HT-29 (cell line): ENCODE data around the gene PTPRH. TPM values are rescaled to one million over a fixed set of nuclear protein-coding genes. Genes with fewer than 3 reads are reported as not detected.

Experiments
- DNase-seq: peaks from one replicate; pipeline ENCODE4 v3.0.0-alpha.2; 2015; ENCODE audit warnings: low spot score
- small RNA-seq: library from RNA; depleted of rRNA; stranded (forward); fragments of <200 nt; gene quantifications from one replicate; pipeline ENCODE3, GENCODE V24; 2014
- total RNA-seq: library from RNA; depleted of rRNA; stranded (reverse); fragments of >200 nt; shearing (Covaris generic); gene quantifications from 2 replicates; pipeline ENCODE4 v1.2.3, GENCODE V29; 2014; rRNA removed

PTPRH gene
- total RNA-seq, 1 experiment from 2014 or later: 103 TPM

GRCh38 chr19:55132453-55133129 lies 76.7 kb downstream of the PTPRH start:
- no peak for DNase-seq

GRCh38 chr19:55131421-55131820 lies 77.9 kb downstream of the PTPRH start:
- DNase-seq: no peak

Small RNA genes within 50 kb of the gene (small RNA-seq; reads per million reads assigned to genes)
- not detected for gene MIR6802
- not detected for gene MIR6803
- not detected for gene MIR6804
- not detected for gene RF01210

Other genes starting within 250 kb of the PTPRH start
- not detected in 2 replicates for gene NLRP2, start 243.1 kb downstream of the PTPRH start, total RNA-seq
- gene GP6, start 171.2 kb downstream of the PTPRH start, total RNA-seq: 0.05 TPM in 1 of 2 replicates, not detected in the other
- 107 and 119 TPM in 2 replicates for gene RDH13, start 146.4 kb downstream of the PTPRH start, total RNA-seq
- gene EPS8L1, start 133.6 kb downstream of the PTPRH start, total RNA-seq: 543 and 612 TPM in 2 replicates
- gene PPP1R12C, start 91.9 kb downstream of the PTPRH start, total RNA-seq: 227 and 261 TPM in 2 replicates
- gene TNNT1, start 60.3 kb downstream of the PTPRH start, total RNA-seq: 4.5 and 5.0 TPM in 2 replicates
- 11.1 and 20.3 TPM in 2 replicates for gene TNNI3, start 51.8 kb downstream of the PTPRH start, total RNA-seq
- gene DNAAF3, start 42.9 kb downstream of the PTPRH start, total RNA-seq: 17.3 and 21.1 TPM in 2 replicates
- 0.71 and 1.5 TPM in 2 replicates for gene SYT5, start 29.2 kb downstream of the PTPRH start, total RNA-seq
- gene TMEM86B, start 19.3 kb upstream of the PTPRH start, total RNA-seq: 9.9 and 10.6 TPM in 2 replicates
- gene PPP6R1, start 49.5 kb upstream of the PTPRH start, total RNA-seq: 111 and 131 TPM in 2 replicates
- 173 and 177 TPM in 2 replicates for gene HSPBP1, start 70.6 kb upstream of the PTPRH start, total RNA-seq
- 0.37 and 1.9 TPM in 2 replicates for gene BRSK1, start 74.5 kb upstream of the PTPRH start, total RNA-seq
- gene TMEM150B, start 115.8 kb upstream of the PTPRH start, total RNA-seq: 12.5 and 19.7 TPM in 2 replicates
- 86.3 and 96.2 TPM in 2 replicates for gene KMT5C, start 130.4 kb upstream of the PTPRH start, total RNA-seq
- gene COX6B2, start 145.2 kb upstream of the PTPRH start, total RNA-seq: 0.92 and 2.7 TPM in 2 replicates
- not detected in 2 replicates for gene GARIN5B, start 153.8 kb upstream of the PTPRH start, total RNA-seq
- gene IL11, start 161.0 kb upstream of the PTPRH start, total RNA-seq: 0.31 and 2.8 TPM in 2 replicates
- not detected in 2 replicates for gene TMEM190, start 167.3 kb upstream of the PTPRH start, total RNA-seq
- gene TMEM238, start 174.8 kb upstream of the PTPRH start, total RNA-seq: 87.8 and 92.7 TPM in 2 replicates
- gene RPL28, start 176.4 kb upstream of the PTPRH start, total RNA-seq: 1,121 and 1,134 TPM in 2 replicates
- 2,696 and 2,806 TPM in 2 replicates for gene UBE2S, start 198.3 kb upstream of the PTPRH start, total RNA-seq
- not detected in 2 replicates for gene SHISA7, start 233.8 kb upstream of the PTPRH start, total RNA-seq